ENCODE measurements around the gene TNS4.

DNA sequence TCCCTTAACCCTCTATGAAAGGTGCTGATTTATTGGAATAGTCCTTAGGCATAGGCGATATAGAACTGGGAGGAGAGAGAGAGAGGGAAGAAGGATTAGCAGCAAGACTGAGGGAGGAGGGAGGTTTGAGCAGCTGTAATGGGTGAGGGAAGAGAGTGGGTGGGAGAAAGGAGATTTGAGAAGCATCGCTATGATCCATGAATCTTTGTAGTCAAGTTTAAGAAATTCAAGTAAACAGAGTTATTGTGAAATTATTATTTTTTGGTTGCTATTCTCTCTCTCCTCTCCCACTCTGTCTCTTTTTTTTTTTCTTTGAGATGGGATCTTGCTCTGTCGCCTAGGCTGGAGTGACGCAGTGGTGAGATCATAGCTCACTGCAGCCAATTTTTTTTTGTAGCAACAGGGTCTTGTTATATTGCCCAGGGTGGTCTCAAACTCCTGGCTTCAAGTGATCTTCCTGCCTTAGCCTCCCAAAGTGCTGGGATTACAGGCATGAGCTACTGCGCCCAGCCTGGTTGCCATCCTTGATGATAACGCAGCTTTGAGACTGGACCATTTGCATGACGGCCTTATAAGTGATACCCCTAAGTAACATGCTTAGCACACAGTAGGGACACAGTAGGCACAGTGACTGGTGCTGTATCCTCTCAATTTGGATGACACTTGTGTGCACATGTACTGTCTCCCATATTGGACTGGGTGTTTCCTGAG is 21.0 kb upstream of the TNS4 start:
- TF ChIP-seq EZH2 (IDR thresholded peaks at IDR 0.05; ENCODE audit: insufficient read depth, poor library complexity, severe bottlenecking) (no peak), EZH2phosphoT487 (IDR thresholded peaks at IDR 0.05; ENCODE audit: insufficient read depth, low read depth) (no peak)

Measured in GM23248 (cell line).